ENCODE results near the gene ANGPTL7. TPM values are rescaled to one million over a fixed set of nuclear protein-coding genes. Genes with fewer than 3 reads are reported as not detected.

ANGPTL7 gene
- 8.6 TPM for total RNA-seq

DNA sequence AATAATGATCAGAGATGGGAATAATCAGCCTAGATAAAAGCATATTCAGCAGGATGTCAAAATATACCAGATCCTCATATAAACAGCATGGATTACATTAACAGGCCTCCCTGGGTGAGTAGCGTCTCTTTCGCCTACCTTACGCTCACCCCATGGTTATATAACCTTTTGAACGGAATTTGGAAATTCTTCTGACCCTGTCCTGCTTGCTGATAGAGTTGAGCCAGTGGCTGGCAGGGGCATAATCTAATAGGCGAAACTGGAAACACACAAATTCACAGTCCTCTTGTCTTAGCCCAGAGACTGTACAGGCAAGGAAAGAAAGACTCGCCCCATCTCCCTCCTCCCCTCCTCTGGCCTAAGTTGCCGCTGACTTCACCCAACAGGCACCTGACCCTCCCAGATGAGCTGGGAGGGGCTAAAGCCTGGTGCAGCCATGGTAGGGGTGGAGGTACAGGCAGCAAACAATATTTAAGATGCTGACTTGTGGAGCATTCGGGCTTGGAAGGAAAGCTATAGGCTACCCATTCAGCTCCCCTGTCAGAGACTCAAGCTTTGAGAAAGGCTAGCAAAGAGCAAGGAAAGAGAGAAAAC is at the start of gene ANGPTL7:
Gene ANGPTL7 (plus strand): TSS at position 498 of the 594 bp plus-strand sequence. CDS start 225 bp downstream, outside the sequence.
- Histone ChIP-seq H3K9me3 (no peaks in the 10 kb centered on the region), H3K4me3 (no peak within 1 kb of the TSS), H3K27ac (no peak within 1 kb of the TSS), H3K27me3 (no peaks in the 10 kb centered on the region), H3K36me3 (peaks cover 0 to 16% of the 10 kb centered on the region in 2 donors), H3K4me1 (no peaks in the 10 kb centered on the region)
- TF ChIP-seq CTCF (IDR thresholded peaks at IDR 0.05) (no peak), POLR2AphosphoS5 (IDR thresholded peaks at IDR 0.05; ENCODE audit: insufficient read depth in 1 of 2, low read depth in 1 of 2) (no peak), POLR2A (IDR thresholded peaks at IDR 0.05) (no peak)
- no peak for DNase-seq (ENCODE audit: extremely low spot score in 2 of 2)
- intact Hi-C loops (cut with DNase I), result no loop called here

DNA sequence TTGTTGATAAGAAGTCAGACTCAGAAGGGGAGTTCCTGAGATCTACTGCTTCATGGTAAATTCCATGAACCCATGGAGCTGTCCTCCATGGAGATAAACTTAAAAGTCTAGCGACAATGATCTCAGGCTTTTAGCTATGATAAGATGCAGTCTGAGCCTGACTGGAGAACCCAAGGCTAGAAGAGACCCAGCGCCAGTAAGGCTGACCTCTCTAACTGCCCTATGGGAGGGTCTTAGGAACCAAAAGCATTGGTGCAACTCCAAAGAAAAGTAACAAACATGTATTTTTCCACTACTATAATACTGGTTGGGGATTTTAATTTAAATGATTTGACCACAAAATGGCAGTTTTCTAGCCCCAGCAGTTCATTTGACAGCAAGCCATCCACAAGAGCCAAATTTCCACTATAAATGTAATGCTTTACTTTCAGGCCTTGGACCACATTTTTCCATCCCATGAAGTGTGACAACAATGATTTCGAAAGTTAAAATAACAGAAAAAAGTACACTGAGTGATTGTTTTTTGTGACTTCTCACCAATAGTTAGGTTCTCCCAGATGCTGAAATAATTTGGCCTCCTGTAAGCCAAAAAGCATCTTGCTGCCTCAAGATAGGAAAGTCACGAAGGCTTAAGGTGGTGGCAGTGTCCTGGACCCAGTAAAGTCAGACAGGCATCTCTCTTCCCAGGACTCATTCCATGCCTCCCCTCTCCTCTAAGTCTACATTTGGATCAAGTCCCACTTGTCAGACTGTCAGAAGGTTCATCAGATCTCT is 46.4 kb upstream of the ANGPTL7 start:
- TF ChIP-seq POLR2AphosphoS5 (IDR thresholded peaks at IDR 0.05; ENCODE audit: insufficient read depth in 1 of 2, low read depth in 1 of 2), result no peak
- TF ChIP-seq POLR2A (IDR thresholded peaks at IDR 0.05), result no peak
- Histone ChIP-seq H3K27me3 (no peaks in the 10 kb centered on the region), H3K27ac (no peak overlapping the region), H3K36me3 (peaks cover 0 to 40% of the 10 kb centered on the region in 2 donors), H3K4me1 (peaks cover 8% of the 10 kb centered on the region), H3K4me3 (no peak overlapping the region), H3K9me3 (no peaks in the 10 kb centered on the region)
- DNase-seq (ENCODE audit: extremely low spot score in 2 of 2), result no peak
- intact Hi-C loops (cut with DNase I), result no loop called here

DNA sequence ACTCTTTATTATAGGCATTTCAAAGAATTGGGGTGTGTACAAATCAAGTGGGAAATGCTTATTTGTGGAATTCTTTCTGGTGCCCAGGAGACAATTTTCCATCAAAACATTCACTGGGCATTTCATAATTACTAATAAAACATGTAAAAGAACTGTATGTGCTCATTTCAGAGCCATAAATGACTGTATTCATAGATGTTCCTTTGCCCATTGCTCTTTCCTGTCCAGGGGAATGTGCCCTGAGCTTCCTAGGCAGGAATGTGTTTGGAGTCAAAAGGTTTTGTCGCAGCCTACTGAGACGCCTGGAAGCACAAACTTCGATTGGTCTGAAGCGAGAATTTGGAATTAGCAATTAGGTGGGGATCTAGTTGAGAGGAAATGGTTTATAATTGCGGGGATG is 45.8 kb upstream of the ANGPTL7 start:
- intact Hi-C loops (cut with DNase I), result no loop called here
- DNase-seq (ENCODE audit: extremely low spot score in 2 of 2), result no peak
- no peaks in the 10 kb centered on the region for H3K9me3 ChIP-seq
- H3K27me3 ChIP-seq, result no peaks in the 10 kb centered on the region
- no peak overlapping the region for H3K27ac ChIP-seq
- TF ChIP-seq CTCF (IDR thresholded peaks at IDR 0.05) (no peak), POLR2A (IDR thresholded peaks at IDR 0.05) (no peak), POLR2AphosphoS5 (IDR thresholded peaks at IDR 0.05; ENCODE audit: insufficient read depth in 1 of 2, low read depth in 1 of 2) (no peak)
- peaks cover 8% of the 10 kb centered on the region for H3K4me1 ChIP-seq
- peaks cover 0 to 34% of the 10 kb centered on the region in 2 donors for H3K36me3 ChIP-seq
- no peak overlapping the region for H3K4me3 ChIP-seq

DNA sequence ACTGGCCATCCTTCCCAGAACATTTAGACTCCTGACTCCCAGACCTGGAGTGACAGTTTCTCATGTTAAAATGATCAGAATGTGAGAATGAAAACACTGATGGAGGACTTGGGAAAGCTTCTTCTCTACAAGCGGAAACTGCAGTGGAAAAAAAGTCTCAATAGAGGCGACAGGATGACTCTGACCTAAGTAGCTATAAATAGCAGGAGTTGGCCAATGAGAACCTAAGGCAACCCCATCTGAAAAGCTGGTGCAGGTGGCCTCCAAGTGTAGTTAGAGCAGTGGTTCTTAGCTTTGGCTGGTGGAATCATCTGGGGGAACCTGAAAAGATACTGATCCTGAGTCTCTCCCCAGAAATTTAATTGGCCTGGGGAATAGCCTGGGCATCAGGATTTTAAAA is 45.2 kb upstream of the ANGPTL7 start:
- intact Hi-C loops (cut with DNase I), result no loop called here
- DNase-seq (ENCODE audit: extremely low spot score in 2 of 2), result no peak

More for the DNA sequence above, 45.2 kb upstream of the ANGPTL7 start:
- TF ChIP-seq POLR2A (IDR thresholded peaks at IDR 0.05), result no peak
- no peak for TF ChIP-seq CTCF (IDR thresholded peaks at IDR 0.05)
- no peak for TF ChIP-seq POLR2AphosphoS5 (IDR thresholded peaks at IDR 0.05; ENCODE audit: insufficient read depth in 1 of 2, low read depth in 1 of 2)
- H3K27me3 ChIP-seq, result no peaks in the 10 kb centered on the region
- peaks cover 8% of the 10 kb centered on the region for H3K4me1 ChIP-seq
- peaks cover 0 to 30% of the 10 kb centered on the region in 2 donors for H3K36me3 ChIP-seq
- no peak overlapping the region for H3K4me3 ChIP-seq
- no peak overlapping the region for H3K27ac ChIP-seq
- no peaks in the 10 kb centered on the region for H3K9me3 ChIP-seq

All from vagina (tissue), 2 donors.